GM21423 (cell line): ENCODE data around the gene XPO4.
"Not testable (repeated sequence)": the region's sequence is repeated elsewhere in the genome, so short reads cannot be mapped to it uniquely, and the experiment has no call there.

Experiments
- ATAC-seq: cut with Tn5 transposase; IDR thresholded peaks from one replicate; pipeline ENCODE4 v1.9.1; 2021; ENCODE audit warnings: mild to moderate bottlenecking, moderate library complexity; ENCODE audit not compliant: unreplicated experiment

Gene XPO4

DNA sequence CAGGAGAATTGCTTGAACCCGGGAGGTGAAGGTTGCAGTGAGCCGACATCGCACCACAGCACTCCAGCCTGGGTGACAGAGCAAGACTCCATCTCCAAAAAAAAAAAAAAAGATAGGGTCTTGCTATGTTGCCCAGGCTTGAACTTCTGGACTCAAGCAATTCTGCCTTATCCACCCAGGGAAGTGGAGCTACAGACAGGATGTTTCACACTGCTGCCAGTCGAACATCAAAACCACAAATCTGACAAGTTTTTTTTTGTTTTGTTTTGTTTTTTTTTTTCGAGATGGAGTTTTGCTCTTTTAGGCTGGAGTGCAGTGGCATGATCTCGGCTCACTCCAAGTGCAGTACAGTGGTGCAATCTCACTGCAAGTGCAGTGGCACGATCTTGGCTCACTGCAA lies 10.8 kb downstream of the XPO4 start:
- ATAC-seq: no peak

- no peak for ATAC-seq
Observed at GRCh38 chr13:20891034-20891433, 11.5 kb downstream of the XPO4 start.

- not testable (repeated sequence) for ATAC-seq
Observed at GRCh38 chr13:20890540-20890939, 12.0 kb downstream of the XPO4 start.

DNA sequence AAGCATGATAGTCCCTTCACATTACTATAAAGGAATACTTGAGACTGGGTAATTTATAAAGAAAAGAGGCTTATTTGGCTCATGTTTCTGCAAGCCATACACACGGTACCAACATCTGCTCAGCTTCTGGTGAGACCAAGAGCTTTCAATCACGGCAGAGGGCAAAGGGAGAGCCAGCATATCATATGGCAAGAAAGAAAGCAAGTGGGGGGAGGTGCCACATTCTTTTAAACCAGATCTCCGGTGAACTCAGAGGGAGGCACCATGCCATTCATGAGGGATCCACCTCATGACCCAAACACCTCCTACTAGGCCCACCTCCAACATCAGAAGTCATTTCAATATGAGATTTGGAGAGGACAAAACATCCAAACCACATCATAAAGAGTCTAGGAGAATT lies 20.3 kb downstream of the XPO4 start:
- no peak for ATAC-seq

DNA sequence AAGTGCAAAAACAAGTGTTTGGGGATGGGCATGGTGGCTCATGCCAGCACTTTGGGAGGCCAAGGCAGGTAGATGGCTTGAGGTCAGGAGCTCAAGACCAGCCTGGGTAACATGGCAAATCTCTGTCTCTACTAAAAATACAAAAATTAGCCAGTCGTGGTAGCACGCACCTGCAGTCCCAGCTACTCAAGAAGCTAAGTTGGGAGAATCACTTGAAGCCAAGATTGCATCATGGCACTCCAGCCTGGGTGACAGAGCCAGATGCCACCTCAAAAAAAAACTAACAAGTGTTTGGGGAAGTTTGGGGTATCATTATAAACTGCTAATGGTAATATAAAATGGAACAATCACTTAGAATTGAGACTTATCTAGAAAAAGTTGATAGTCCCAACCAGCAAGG lies 24.6 kb downstream of the XPO4 start:
- ATAC-seq: no peak

DNA sequence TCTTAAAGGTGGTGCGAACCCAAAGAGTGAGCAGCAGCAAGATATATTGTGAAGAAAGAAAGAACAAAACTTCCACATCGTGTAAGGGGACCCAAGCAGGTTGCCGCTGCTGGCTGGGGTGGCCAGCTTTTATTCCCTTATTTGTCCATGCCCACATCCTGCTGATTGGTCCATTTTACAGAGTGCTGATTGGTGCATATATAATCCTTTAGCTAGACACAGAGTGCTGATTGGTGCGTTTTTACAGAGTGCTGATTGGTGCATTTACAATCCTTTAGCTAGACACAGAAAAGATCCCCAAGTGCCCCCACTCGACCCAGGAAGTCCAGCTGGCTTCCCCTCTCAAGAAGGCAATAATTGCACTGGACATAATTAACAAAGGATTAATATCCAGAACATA lies 25.7 kb downstream of the XPO4 start:
- not testable (repeated sequence) for ATAC-seq

DNA sequence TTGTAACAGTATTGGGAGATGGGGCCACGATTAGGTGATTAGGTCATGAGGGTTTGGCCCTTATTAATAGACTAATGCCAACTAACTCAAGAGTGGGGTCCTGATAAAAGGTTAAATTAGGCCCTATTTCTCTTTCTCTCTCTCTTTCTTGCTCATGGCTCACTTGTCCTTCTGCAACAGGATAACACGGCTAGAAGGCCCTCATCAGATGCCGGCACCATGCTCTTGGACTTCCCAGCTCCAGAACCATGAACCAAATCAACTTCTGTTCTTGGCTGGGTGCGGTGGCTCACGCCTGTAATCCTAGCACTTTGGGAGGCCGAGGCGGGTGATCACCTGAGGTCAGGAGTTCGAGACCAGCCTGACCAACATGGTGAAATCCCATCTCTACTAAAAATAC lies 28.1 kb downstream of the XPO4 start:
- ATAC-seq: not testable (repeated sequence)

DNA sequence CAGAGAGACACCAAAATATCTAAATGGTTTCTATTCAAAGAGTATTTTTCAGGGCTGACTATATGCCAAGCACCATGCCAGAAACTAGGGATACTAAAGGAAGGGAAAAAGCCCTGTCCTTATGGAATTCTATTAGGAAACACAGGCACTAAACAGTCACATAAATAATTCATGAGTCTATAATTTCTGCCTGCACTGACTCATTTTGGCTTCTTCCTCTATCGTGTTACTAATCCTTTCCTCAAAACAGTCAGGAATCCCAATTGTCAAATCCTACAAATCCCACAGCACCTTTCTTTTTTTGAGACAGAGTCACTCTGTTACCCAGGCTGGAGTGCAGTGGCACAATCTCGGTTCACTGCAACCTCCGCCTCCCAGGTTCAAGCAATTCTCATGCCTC lies 29.2 kb downstream of the XPO4 start:
- ATAC-seq: no peak

DNA sequence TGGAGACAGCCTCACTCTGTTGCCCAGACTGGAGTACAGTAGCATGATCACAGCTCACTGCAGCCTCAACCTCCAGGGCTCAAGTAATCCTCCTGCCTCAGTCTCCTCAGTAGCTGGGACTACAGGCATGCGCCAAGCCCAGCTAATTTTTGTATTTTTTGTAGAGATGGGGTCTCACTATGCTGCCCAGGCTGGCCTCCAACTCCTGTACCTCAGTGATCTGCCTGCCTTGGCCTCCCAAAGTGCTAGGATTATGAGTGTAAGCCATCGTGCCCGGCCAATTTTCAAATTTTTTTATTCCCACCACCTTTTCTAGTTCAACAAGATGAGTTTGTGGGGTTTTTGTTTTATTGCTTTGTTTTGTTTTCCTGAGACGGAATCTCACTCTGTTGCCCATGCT lies 31.7 kb downstream of the XPO4 start:
- ATAC-seq: no peak

GRCh38 chr13:20869540-20869939 lies 33.0 kb downstream of the XPO4 start:
- ATAC-seq: no peak

DNA sequence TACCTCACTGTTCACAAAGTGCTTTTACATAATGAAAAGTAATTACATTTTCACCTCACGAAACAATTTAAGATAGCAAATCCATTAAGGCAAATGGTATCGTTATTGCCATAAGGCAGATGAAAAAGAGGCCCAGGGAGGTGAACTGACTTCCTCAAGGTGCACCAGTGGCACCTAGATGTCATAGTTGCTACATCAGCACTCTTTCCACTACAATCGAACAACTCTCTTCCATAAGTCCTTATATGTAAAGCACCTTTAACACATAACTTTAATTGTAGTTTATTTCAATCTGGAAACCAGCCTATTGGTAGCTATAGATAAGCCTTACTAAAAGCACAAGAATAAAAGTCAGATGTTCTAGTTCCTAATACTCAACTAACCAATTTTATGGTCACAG lies 35.1 kb downstream of the XPO4 start:
- ATAC-seq: no peak

- ATAC-seq: not testable (repeated sequence)
Observed at GRCh38 chr13:20861666-20862065, 40.9 kb downstream of the XPO4 start.

- ATAC-seq: no peak
Observed at GRCh38 chr13:20860844-20861243, 41.7 kb downstream of the XPO4 start.

- no peak for ATAC-seq
Observed at GRCh38 chr13:20856650-20857049, 45.9 kb downstream of the XPO4 start.

DNA sequence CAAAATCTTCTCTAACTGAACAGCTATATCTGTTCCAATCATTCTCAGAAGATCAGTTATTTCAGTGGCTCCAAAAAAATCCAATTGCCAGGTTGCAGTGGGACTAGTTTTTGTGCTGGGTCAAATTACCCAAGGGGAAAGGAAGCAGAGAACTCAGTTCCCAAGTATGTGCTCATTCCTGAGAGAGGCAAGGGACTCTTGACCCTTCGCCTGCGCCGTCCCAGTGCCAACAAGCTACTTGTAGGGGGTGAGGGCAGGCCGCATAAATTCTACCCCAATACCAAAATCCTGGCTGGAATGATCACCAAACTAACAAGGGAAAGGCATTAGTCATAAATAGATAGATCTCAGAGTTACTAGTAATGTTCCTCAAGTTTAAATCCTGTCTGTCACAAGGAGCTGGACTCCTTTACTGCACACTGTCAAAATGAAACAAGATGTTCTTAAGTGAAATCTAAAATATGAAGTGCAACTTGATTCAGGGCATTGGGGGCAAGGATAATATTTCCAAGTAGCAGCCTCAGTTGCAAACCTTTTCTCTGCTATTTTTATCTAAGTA lies 50.6 kb downstream of the XPO4 start:
- ATAC-seq: no peak

DNA sequence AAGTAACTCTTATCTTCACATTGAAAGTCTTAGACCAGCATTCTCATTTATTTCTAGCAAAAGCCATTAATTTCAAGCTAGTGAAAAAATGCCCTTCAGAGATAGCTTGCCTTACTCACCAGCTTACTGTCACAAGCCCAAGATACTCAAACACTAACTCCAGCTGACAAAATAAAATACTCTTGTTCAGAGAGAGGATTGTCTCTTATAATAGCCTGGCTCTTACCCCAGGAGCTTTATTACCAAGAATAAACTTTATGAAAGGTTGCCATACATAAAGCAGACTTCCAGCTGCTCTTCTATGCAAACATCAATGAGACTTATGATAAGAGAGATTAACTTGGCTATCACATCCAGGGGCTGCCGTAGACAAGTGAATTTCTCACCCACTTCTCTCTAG lies 53.6 kb downstream of the XPO4 start:
- no peak for ATAC-seq

GRCh38 chr13:20848203-20848602 lies 54.3 kb downstream of the XPO4 start:
- ATAC-seq: no peak

DNA sequence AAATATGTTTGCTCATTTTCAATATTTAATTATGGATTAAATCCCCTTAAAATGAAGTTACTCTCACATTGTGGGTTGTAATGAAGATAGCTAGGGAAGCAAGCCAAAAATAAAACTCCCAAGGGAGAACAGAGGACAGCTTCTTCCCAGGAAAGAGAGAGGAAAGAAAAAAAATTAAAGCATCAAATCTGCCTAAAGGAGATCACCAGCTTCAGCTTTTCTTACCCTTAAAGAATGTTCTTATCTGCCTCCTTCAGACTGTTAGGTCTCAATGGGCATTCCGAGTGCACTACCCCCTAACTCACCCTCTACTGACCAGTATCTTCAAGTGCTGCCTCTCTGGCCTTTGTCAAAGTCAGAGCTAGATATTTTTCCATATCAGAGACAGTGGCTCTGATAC lies 55.2 kb downstream of the XPO4 start:
- ATAC-seq: no peak

GRCh38 chr13:20843166-20843565 lies 59.4 kb downstream of the XPO4 start:
- no peak for ATAC-seq

DNA sequence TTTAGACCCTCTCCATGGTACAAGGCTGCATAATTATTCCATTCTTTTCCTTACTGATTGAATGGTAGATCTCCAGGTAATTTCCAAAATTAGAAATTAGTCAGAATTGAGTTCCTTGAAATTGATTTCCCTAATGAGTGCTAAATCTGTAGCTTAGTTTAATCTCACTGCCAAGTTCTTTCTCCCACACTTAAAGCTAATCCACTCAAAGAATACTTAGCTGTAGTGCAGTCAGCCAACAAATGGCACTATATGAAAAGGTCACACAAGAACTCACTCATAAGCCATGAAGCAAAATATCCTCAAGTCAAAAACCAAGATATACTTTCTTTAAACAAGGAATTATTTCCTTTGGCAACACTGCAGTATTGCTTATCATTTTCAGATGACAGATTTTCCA lies 62.0 kb downstream of the XPO4 start:
- no peak for ATAC-seq

DNA sequence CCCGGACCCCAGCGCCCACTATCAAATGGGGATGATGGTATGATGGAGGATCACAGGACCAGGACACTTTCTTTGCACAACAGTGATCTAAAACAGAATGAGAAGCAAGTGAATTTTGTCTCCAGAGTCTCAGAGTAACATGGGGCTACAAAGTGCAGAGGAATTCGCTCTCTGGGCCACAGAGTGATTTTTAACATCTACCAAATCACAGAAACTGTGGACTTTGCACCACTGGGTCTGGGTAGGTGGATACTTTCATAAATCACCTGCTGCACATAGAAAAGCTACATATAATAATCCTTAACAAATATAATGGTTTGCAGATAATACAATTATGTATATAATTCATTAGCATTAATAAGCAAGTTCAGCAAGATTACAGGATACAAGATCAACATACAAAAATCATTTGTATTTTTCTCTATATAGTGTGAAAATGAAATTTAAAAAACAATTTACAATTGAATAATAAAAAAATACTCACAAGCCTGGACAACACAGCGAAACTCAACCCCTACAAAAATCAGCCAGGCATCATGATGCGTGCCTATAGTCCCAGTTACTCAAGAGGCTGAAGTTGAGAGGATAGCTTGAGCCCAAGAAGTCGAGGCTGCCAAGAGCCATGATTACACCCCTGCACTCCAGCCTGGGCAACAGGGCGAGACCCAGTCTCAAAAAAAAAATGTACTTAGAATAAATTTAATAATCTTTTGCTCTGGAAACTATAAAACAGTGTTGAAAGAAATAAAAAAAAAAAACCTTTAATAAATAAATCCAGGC lies 68.5 kb downstream of the XPO4 start:
- no peak for ATAC-seq

DNA sequence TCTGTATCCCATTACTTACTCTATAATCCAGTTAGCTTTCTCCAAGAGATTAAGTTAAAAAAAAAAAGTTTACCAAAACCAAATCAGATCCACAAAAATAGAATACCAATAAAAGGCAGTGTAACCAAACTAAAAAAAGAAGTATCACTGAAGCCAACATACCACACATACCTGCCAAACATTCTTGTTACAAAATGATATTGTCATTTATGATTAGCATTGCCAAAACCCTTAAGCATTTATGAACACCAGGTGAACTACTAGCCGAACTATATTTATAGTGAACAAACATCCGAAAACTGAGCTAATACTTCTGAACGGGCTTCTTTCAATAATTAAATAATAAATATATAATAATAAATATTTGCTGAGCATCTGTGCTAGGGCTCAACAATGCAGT lies 69.7 kb downstream of the XPO4 start:
- ATAC-seq: no peak

DNA sequence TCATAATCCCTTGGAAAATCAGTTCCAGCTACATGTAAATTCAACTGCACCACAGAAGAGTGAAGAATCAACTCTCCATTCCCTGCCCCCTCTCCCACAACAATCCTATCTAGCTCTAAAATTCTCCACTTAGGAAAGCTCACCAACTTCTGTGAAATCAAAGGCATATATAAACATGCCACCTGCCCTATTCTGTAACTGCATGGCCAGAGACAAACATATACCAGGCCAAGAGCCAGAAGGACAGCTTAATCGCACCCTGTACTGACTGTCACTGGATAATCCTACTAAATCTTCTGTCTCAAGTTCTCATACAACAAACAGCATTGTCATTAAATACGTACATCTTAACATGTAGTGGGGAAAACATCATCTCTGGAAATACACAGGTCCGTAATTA lies 70.6 kb downstream of the XPO4 start:
- ATAC-seq: no peak
